ENCODE measurements around the gene CFDP1.

The CFDP1 gene

DNA sequence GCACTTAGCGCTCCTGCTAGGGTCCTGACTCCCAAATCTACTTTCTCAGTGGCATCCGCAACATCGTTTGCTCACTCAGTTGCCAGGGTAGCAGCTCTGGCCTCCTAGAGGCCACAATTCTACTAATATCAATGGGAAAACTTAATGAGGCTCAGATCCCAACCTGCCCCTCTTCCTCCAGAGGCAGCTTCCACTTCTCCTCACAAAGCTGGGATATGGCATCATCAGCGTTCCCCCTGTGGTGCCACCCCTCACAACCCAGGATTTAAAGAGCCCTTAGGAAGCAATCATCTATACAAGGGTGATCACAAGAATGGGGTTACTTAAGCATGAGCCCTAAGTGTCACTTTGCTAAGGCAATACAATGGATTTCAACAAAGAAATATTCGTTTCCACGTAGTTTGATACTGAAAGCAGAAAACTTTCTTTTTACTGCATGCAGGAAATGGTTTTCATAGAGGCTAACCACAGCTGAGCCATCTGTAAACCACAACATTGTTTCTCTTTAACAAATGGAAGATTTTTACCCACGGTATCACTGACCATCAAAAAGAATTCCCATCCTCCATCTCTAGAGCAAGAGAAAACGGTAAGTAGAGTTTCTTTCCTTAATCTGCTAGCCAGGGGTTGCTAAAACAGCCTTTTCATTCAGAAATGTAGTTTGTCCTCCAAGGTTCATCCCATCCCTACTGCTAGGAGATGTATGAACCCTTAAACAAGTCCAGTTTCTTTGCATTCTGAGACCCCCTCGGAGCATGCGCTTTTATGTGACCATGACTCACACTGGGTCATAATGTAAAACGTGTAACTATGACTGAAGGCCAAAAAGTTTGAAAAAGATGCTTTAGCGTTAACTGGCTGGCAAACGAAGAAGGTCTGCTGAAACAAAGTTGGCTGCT, 113.5 kb downstream of the CFDP1 start:
- peak overlapping the region; percentile 29 for H3K4me3 ChIP-seq (ENCODE audit: low read depth, low read length)
- in situ Hi-C loops (cut with HindIII; ENCODE audit: low sequenced_read_pairs), result no loop called here
- TF ChIP-seq, protein P1, sequence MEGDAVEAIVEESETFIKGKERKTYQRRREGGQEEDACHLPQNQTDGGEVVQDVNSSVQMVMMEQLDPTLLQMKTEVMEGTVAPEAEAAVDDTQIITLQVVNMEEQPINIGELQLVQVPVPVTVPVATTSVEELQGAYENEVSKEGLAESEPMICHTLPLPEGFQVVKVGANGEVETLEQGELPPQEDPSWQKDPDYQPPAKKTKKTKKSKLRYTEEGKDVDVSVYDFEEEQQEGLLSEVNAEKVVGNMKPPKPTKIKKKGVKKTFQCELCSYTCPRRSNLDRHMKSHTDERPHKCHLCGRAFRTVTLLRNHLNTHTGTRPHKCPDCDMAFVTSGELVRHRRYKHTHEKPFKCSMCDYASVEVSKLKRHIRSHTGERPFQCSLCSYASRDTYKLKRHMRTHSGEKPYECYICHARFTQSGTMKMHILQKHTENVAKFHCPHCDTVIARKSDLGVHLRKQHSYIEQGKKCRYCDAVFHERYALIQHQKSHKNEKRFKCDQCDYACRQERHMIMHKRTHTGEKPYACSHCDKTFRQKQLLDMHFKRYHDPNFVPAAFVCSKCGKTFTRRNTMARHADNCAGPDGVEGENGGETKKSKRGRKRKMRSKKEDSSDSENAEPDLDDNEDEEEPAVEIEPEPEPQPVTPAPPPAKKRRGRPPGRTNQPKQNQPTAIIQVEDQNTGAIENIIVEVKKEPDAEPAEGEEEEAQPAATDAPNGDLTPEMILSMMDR (IDR thresholded peaks at IDR 0.05; ENCODE audit: low read depth, low read length, missing control alignments), result peak; percentile 26
- DNase-seq (ENCODE audit: low read depth), result peak; percentile 90

- no peak overlapping the region for H3K4me3 ChIP-seq (ENCODE audit: low read depth, low read length)
- TF ChIP-seq, protein P1 (IDR thresholded peaks at IDR 0.05; ENCODE audit: low read depth, low read length, missing control alignments), result no peak
- in situ Hi-C loops (cut with HindIII; ENCODE audit: low sequenced_read_pairs), result no loop called here
- DNase-seq (ENCODE audit: low read depth), result no peak
Measured at GRCh38 chr16:75318737-75319136, 114.6 kb downstream of the CFDP1 start.

- in situ Hi-C loops (cut with HindIII; ENCODE audit: low sequenced_read_pairs), result no loop called here
- TF ChIP-seq, protein P1 (IDR thresholded peaks at IDR 0.05; ENCODE audit: low read depth, low read length, missing control alignments), result no peak
- DNase-seq (ENCODE audit: low read depth), result no peak
- no peak overlapping the region for H3K4me3 ChIP-seq (ENCODE audit: low read depth, low read length)
Measured at GRCh38 chr16:75317532-75317931, 115.8 kb downstream of the CFDP1 start.

DNA sequence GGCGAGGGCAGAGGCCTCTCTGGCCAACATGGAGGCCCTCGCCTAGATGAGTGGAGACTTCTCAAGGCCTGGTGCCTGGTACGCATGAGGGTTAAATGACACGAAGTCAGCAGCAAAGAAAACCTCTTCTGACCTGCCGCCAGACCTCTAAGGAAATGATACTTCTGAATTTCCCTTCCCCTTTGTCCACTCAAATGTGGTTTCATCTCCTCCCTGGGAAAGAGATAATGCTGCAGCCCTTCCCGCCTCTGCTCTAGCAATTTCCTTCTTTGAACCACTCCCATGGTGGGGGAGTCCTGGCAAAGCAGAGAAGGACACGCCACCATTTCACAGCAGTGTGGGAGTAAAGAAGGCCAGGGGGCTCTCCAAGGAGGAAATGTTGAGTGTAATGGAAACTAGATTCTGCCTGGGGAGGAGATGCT, 116.2 kb downstream of the CFDP1 start:
- in situ Hi-C loops (cut with HindIII; ENCODE audit: low sequenced_read_pairs), result no loop called here
- DNase-seq (ENCODE audit: low read depth), result no peak
- TF ChIP-seq, protein P1 (IDR thresholded peaks at IDR 0.05; ENCODE audit: low read depth, low read length, missing control alignments), result no peak
- no peak overlapping the region for H3K4me3 ChIP-seq (ENCODE audit: low read depth, low read length)

- no peak overlapping the region for H3K4me3 ChIP-seq (ENCODE audit: low read depth, low read length)
- in situ Hi-C loops (cut with HindIII; ENCODE audit: low sequenced_read_pairs), result no loop called here
- no peak for DNase-seq (ENCODE audit: low read depth)
- TF ChIP-seq, protein P1 (IDR thresholded peaks at IDR 0.05; ENCODE audit: low read depth, low read length, missing control alignments), result no peak
Measured at GRCh38 chr16:75315539-75316306, 117.6 kb downstream of the CFDP1 start.

GRCh38 chr16:75312875-75313274, 120.4 kb downstream of the CFDP1 start:
- TF ChIP-seq, protein P1 (IDR thresholded peaks at IDR 0.05; ENCODE audit: low read depth, low read length, missing control alignments), result no peak
- in situ Hi-C loops (cut with HindIII; ENCODE audit: low sequenced_read_pairs), result loop anchor here (5.0 kb wide), 1 partner anchor 59 kb away; no protein-coding TSS in a partner anchor
- no peak overlapping the region for H3K4me3 ChIP-seq (ENCODE audit: low read depth, low read length)
- no peak for DNase-seq (ENCODE audit: low read depth)
